Middle frontal gyrus (tissue), 1 donor: ENCODE measurements around the gene HIRA.
"Not testable (repeated sequence)": the region's sequence is repeated elsewhere in the genome, so short reads cannot be mapped to it uniquely, and the experiment has no call there.

Source experiments
- DNase-seq: peaks from one replicate; pipeline ENCODE4 v3.0.0-alpha.2; 2015; ENCODE audit warnings: low spot score; ENCODE audit errors: extremely low spot score

Gene HIRA

DNA sequence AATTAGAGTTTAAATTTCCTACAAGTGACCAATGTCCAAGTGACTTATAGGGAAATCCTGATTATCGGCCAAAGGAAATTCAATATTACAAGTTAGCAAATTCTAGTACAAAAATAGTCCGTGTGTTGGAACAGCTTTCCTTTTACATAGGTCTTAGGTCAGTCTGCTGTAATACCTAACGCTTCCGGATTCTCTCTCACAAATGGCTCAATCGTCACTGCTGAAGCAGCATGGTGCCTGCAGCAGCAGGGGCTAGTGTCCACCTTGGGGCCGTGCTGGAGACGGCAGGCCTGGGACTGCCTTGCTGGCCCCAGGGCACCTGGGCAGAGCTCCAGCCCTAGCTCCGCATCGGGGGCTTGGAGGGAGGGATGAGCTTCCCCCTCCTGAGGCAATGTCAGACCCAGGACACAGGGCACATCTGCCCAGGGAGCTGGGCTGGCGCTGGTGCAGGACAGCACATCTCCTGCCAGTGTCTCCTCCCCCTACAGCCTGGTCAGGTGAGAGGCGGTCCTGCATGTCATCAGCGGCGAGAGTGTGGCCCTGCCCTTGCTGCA is 100.6 kb downstream of the HIRA start:
- DNase-seq = no peak

DNA sequence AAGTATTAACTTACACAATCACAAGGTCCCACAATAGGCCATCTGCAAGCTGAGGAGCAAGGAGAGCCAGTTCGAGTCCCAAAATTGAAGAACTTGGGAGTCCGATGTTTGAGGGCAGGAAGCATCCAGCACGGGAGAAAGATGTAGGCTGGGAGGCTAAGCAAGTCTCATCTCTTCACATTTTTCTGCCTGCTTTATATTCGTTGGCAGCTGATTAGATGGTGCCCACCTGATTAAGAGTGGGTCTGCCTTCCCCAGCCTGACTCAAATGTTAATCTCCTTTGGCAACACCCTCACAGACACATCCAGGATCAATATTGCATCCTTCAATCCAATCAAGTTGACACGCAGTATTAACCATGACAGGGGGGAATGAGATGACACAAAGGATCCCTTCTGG is 101.3 kb downstream of the HIRA start:
- not testable (repeated sequence) for DNase-seq

DNA sequence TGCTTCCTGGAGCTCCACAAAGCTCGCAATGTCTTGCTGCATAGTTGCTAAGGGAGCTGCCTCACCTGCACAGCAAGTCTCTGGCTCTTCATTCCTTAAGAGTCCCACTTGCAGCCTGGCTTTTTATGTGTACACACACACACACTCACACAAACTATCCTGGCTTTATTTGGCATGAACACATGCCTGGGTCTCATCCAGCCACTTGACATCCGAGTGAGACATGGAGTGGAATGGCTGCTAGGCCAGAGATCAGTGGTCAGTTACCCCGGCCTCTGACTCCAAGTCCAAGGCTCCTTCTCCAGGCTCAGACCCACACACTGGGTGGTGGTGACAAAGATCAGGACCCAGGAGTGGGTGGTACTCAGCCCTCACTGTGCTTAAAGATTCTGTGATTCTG is 102.1 kb downstream of the HIRA start:
- no peak for DNase-seq

DNA sequence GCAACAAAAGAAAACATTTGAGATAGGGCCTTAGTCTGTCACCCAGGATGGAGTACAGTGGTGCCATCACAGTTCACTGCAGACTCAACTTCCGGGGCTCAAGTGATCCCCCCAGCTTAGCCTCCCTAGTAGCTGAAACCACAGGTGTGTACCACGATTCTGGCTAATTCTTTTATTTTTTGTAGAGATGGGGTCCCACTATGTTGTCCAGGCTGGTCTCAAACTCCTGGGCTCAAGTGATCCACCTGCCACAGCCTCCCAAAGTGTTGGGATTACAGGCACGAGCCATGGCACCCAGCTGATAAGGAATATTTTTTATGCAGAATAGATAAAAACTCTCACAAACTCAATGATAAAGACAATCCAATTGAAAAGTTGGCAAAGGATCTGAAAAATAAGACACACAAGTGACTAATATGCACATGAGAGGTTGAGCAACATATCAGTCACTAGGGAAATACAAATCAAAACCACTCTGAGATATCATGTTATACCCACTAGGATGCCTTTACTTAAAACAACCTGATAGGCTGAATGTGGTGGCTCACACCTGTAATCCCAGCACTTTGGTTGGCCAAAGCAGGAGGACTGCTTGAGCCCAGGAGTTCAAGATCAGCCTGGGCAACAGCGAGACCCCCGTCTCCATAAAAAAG is 106.1 kb downstream of the HIRA start:
- DNase-seq = no peak

DNA sequence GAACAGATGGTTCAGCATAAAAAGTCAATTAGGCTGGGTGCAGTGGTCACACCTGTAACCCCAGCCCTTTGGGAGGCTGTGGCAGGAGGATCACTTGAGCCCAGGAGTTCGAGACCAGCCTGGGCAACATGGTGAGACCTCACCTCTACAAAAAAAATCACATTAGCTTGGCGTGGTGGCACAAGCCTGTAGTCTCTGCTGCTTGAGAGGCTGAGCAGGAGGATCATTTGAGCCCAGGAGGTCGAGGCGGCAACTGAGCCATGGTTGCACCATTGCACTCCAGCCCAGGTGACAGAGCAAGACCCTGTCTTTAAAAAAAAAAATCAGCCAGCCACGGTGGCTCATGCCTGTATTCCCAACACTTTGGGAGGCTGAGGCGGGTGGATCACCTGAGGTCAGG is 108.1 kb downstream of the HIRA start:
- not testable (repeated sequence) for DNase-seq

DNA sequence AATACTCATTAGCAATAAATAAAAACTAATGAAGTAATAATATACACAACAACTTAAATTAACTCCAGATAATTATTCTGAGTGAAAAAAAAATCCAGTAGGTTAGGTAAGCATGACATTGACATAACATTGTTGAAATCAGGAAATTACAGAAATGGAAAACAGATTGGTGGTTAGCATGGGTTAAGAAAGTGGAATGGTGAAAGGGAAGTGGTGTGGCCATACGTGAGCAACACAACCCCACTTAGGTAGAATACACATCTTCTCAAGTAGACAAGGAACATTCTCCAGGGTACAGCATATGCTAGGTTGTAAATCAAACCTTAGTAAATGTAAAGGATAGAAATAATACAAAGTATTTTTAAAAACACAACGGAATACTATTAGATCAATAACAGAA is 109.8 kb downstream of the HIRA start:
- DNase-seq = no peak

DNA sequence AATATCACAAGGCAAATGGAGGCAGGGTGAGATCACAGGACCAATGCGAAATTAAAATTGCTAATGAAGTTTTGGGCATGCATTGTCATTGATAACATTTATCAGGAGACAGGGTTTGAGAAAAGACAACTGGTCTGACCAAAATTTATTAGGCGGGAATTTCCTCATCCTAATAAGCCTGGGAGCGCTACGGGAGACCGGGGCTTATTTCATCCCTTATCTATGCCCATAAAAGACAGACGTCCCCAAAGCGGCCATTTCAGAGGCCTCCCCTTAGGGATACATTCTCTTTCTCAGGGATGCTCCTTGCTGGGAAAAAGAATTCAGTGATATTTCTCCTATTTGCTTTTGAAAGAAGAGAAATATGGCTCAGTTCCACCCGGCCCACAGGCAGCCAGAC is 111.4 kb downstream of the HIRA start:
- not testable (repeated sequence) for DNase-seq

DNA sequence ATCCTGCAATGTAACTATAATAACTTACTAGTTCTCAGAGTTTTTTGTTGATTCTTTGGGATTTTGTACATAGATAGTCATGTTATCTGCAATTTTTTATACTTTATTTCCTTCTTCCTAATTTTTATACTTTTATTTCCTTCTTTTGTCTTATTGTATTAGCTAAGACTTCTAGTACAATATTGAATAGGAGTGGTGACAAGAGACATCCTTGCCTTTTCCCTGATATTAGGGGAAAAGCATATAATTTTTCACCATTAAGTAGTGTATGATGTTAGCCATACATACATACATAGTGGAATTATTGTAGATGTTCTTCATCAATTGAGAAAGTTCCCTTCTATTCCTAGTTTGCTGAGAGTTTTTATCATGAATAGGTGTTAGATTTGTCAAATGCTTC is 112.3 kb downstream of the HIRA start:
- DNase-seq = no peak

DNA sequence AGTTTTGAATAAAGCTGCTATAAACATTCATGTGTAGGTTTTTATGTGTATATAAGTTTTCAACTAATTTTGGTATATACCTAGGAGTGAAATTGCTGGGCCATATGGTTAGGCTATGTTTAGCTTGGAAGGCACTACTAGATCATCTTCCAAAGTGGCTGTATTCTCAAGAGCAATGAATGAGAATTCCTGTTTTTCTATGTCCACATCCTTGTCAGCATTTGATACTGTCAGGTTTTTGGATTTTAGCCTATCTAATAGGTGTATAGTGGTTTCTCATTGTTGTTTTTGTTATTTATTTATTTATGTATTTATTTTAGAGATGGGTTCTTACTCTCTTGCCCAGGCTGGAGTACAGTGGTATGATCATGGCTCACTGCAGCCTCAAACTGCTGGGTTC is 113.7 kb downstream of the HIRA start:
- DNase-seq = no peak

DNA sequence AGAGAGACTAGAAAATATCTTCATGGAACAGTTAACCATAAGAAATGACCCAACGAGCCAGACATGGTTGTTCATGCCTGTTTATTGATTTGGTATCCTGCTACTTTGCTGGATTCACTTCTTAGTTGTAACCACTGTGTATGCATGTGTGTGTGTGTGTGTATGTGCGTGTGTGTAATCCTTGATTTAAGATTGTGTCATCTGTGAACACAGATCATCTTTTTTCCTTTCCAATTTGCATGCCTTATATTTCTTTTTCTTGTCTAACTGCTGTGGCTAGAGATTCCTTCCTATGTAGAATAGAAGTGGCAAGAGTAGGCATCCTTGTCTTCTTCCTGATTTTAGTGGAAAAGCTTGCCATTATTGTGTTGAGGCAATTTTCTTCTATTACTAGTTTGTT is 123.7 kb downstream of the HIRA start:
- no peak for DNase-seq

DNA sequence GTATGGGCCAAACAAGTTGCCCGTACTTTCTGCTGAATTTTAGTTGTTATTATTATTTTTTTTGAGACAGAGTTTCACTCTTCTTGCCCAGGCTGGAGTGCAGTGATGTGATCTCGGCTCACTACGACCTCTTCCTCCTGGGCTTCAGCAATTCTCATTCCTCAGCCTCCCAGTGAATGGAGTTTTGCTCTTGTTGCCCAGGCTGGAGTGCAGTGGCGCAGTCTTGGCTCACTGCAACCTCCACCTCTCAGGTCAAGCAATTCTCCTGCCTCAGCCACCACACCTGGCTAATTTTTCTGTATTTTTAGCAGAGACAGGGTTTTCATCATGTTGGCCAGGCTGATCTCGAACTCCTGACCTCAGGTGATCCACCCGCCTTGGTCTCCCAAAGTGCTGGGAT is 125.0 kb downstream of the HIRA start:
- DNase-seq = not testable (repeated sequence)

DNA sequence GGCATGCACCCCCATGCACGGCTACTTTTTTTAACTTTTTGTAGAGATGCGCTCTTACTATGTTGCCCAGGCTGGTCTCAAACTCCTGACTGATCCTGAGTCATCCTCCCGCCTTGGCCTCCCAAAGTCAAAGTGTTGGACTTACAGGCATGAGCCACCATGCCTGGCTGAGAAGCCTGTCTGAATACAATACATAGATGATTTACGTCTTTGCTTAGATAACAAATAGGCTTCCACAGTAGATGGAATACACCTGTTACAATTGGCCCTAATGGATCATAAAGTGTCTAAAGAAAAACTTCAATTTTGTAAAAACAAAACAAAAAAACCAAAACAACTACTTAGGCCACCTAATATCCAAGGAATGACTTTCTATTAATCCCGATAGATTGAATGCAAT is 127.0 kb downstream of the HIRA start:
- no peak for DNase-seq

DNA sequence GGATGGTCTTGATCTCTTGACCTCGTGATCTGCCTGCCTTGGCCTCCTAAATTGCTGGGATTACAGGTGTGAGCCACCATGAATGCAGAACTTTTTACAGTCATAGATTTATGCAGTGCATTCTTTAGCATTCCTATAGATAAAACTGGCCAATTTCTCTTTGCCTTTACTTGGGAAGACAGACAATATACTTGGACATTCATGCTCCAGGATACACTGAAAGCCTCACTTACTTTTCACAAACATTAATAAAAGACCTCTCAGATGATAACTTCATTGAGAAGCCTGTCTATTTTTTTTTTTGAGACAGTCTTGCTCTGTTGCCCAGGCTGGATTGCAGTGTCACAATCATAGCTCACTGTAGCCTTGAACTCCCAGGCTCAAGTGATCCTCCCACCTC is 127.7 kb downstream of the HIRA start:
- no peak for DNase-seq

DNA sequence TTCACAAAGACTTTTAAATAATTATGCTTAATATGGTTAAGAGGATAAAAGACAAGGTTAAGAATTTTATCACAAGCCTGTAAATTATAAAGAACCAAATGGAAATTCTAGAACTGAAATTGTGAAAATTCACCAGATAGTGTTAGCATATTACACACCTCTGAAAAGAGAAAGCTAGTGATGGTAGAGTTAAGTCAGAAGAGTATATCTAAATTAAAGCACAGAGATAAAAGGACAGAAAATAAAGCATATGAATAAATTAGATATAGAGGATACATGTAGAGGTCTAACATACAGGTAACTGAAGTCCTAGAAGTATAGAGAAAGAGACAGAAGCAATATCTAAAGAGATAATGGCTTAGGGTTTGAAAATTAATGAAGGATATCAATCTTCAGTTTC is 135.8 kb downstream of the HIRA start:
- DNase-seq = no peak

DNA sequence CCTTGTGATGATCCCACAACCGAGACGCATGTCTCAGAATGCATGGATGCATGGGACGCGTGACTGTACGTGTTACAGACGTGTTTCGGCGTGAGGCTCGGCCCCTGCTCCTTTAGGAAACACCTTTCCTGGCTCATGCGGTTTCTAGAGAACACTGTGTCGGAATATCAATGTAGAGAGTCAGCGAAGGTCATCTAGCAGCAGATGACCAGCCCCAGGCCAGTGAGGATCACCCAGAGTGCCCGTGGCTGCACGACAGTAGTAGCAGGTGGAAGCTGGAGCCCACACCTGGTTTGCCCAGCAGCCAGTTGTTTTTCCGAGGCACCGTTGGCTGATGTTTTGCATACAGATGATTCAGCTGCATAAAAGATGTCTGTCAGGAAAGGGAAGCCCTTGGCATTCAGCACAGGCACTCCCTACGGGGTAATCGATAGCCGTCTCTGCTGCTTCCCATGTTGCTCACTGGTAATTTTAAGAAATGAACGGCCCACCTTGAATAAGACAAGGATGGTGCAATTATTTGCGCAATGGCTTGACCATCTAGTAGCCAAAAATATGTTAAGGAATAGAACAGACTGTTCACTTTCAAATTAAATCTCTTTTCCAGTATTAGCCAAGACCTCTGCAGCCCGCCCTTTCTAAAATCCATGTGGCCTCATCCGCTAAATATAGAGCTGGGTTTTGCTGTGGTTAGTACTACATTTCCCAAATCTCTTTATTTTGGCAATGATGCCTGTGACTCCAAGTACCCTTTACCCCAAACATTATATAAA is 138.9 kb downstream of the HIRA start:
- DNase-seq = no peak

DNA sequence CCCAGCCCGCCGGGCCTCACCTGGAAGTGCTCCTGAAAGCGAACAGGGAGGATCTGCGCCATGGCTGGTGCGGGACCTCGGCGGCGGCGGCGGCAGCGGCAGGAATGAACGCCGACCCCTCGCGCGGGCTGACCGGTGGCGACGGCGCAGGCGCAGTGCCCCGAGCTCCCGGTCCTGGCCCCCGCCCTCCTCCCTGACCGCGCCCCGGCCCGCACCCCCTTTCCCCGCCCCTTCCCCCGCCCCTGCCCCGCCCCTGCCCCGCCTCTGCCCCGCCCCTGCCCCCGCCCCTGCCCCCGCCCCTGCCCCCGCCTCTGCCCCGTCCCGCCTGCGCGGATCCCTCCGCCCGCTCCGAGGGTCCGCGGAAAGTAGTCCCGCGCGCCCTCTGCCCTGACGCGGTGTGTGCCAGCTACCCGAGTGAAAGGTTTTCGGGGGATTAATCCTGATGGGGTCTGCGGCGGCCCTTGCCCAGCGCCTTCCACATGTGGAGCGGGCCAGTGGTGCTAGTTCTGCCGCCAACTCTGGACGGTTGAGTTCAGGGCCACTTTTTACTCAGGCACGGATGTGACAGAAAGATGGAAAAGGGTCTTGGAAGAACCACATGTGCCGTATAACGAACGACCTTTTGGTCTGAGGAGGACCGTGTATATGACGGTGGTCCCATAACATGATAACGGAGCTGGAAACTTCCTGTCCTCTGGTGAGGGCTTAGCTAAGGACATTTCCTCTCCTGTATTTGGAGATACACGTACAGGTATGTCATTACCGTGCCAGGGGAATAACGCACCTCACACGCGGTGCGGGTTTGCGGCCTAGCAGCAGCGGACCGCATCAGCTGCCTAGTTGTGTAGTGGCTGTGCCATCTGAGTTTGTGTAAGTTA is 139.7 kb downstream of the HIRA start, which contains the start of gene CLTCL1:
TSS of gene CLTCL1 (minus strand) at position 140 of the 878 bp plus-strand sequence. CDS start at position 62, 78 bp downstream.
- peak; percentile 42 for DNase-seq

DNA sequence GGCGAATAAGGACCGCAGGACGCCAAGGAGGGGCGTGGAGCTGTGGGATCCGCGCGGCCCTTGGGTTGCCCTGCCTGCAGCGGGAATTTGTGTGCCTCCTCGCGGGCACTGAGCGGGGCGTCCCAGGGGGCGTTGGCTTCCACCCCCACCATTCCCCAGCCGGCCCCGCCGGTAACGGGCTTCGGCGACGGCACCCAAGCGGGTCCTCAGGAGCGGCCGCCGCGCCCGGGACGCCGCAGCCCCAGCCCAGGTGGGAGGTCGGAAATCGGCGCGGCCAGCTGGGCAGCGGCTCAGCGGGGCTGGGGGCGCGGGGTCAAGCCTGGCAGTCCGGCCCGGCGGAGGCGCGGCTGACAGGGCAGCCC is 140.3 kb downstream of the HIRA start:
- DNase-seq = no peak

DNA sequence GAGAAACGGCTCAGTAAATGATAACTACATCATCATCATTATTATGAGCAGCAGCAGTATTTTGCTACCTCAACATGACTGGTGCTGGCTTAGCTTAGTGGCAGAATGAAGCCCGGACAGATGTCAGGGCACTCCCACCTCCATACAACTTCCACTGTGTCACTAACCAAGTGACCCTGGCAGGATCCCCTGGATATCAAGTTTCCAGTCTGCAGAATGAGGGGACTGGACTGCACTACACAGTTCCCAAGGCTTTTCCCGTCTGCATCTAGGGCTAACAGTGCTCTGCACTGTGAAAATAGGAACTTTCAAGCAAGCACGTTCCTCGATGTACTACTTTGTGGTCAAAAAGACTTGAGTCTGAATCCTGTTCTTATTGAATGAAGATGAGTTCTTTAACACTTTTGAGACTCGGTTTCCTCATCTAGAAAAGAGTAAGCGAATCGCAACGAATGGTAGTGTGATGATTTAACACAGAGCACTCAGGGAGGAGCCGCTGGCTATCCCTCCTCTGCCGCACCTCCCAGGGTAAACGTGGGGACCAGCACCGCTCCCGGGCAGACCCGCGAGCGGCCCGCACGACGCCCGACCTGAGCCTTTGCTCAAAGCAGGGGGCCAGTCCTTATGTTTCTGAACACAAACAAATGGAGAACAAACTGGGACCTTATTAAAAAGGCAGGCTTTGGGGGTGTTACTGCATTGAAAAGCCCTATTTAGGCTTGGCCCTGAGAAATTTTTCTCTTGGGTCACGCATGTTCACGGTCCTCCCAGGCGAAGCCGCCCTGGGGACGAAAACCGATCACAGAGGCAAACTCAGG is 140.9 kb downstream of the HIRA start:
- no peak for DNase-seq

DNA sequence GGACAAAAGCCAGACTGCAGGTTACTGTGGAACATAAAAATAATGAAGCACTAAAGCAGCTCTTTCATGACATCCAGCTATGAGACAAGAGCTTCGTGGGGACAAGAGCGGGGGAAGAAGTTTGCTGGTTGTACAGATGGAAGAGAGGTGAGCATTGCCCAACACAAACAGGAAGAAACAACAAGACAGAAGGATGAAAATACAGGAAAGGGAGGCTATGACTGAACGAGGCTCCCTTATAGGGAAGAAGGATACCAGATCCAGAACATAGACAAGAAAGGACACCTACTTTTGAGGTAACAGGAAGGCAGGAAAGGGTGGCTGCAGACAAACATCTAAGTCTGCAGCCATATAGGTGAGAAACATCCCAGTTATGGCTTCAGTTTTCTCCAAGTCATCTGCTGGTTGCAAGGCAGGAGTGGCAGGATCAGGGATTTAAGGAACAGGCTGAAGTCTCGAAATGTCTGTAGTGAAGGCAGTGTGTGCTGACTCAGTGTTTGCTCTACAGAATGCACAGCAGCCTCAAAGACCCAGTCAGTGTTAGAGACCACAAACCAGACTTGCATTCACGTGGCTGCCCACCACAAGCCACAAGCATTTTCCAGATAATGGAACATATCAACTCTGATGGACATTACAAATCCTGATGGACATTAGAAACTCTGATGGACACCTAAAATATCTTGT is 141.9 kb downstream of the HIRA start:
- DNase-seq = no peak

DNA sequence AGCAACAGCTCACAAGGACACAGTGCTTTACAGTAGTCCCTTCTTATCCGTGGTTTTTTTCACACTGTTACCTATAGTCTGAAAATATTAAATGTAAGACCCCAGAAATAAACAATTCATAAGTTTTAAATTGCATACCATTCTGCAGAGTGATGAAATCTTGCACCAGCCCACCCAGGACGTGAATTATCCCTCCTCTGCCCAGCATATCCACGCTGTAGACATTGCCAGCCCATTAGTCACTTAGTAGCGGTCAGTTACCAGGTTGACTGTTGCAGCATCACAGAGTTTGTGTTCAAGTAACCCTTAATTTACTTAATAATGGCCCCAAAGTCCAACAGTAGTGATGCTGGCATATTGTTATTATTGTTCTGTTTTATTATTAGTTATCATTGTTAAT is 143.6 kb downstream of the HIRA start:
- DNase-seq = no peak
